K562 (cell line): ENCODE measurements around the gene PRRT1. TPM values are rescaled to one million over a fixed set of nuclear protein-coding genes. Genes with fewer than 3 reads are reported as not detected.
A peak's percentile ranks its signal among the peaks of the same experiment; 100 is the strongest.

Experiments
- CBX3 ChIP-seq, 2 experiments: IDR thresholded peaks; 1 replicate in 1 of 2; 2 replicates in 1 of 2; pipeline ENCODE4 v1.6.1; 2012; ENCODE audit warnings: inconsistent platforms in 2 of 2, low read length in 2 of 2, borderline replicate concordance in 1 of 2, control low read depth in 1 of 2
- CREBBP ChIP-seq: IDR thresholded peaks from one replicate; pipeline ENCODE4 v1.6.1; 2012; ENCODE audit warnings: low read depth, mild to moderate bottlenecking, control low read depth, inconsistent platforms, low read length
- HOXB6 ChIP-seq: fragments of 250-450 bp; sonication (Bioruptor Pico); IDR thresholded peaks from 2 replicates; pipeline ENCODE4 v1.5.1; 2022; ENCODE audit warnings: mild to moderate bottlenecking, borderline replicate concordance
- KAT2B ChIP-seq: IDR thresholded peaks from one replicate; pipeline ENCODE4 v1.6.1; 2012; ENCODE audit warnings: low read depth, mild to moderate bottlenecking, control low read depth, inconsistent platforms, low read length, moderate library complexity
- KLF16 ChIP-seq: IDR thresholded peaks from 2 replicates; pipeline ENCODE4 v1.6.1; 2016; ENCODE audit warnings: antibody characterized with exemption
- MEF2A ChIP-seq: IDR thresholded peaks from 2 replicates; pipeline ENCODE4 v1.6.1; 2011; ENCODE audit warnings: low read depth, mild to moderate bottlenecking, low read length, moderate library complexity; ENCODE audit not compliant: control insufficient read depth
- NR3C1 ChIP-seq: sonication (generic); formaldehyde crosslinking; IDR thresholded peaks from 2 replicates; pipeline ENCODE4 v1.8.1; 2022; ENCODE audit warnings: missing genetic modification reagents
- OTX1 ChIP-seq: fragments of 450-650 bp; formaldehyde crosslinking; IDR thresholded peaks from 2 replicates; pipeline ENCODE4 v1.4.0; 2022; ENCODE audit warnings: mild to moderate bottlenecking
- POLR2AphosphoS5 ChIP-seq: IDR thresholded peaks from 2 replicates; pipeline ENCODE4 v1.6.1; 2011; ENCODE audit warnings: mild to moderate bottlenecking, low read depth, low read length, moderate library complexity; ENCODE audit not compliant: control insufficient read depth, insufficient read depth
- PRPF4 ChIP-seq: fragments of 200-400 bp; formaldehyde crosslinking; IDR thresholded peaks from one replicate; pipeline ENCODE4 v1.6.1; 2017; ENCODE audit warnings: low read length, low read depth, mild to moderate bottlenecking; ENCODE audit not compliant: insufficient read depth, poor library complexity, severe bottlenecking
- SREBF1 ChIP-seq: fragments of 150-350 bp; IDR thresholded peaks from 2 replicates; pipeline ENCODE4 v1.6.1; 2014; ENCODE audit warnings: antibody characterized with exemption, low read depth, low read length, borderline replicate concordance
- TARDBP ChIP-seq: fragments of 450-650 bp; IDR thresholded peaks from 2 replicates; pipeline ENCODE4 v1.6.1; 2016
- ZNF586 ChIP-seq: fragments of 450-650 bp; formaldehyde crosslinking; conservative IDR thresholded peaks from 2 replicates; pipeline ENCODE4 v1.4.0; 2020; ENCODE audit warnings: mild to moderate bottlenecking, moderate library complexity
- polyA plus RNA-seq, 8 experiments: library from polyadenylated mRNA; depleted of rRNA in 4 of 8; stranded (reverse) in 5 of 8; unstranded in 3 of 8; fragments of >200 nt; fragmentation: Nextera tagmentation in 2 of 8; fragmentation: Illumina TruSeq in 1 of 8; extraction: Ambion mirVana in 2 of 8; extraction: Trizol in 1 of 8; gene quantifications; 2 replicates each; pipeline versions ENCODE4 v1.2.1 to v1.2.3, GENCODE V29; 2011 to 2014; ENCODE audit warnings: inconsistent platforms in 1 of 8, missing spikeins in 1 of 8
- total RNA-seq, 7 experiments: library from RNA; depleted of rRNA in 6 of 7; stranded (reverse); fragments of >200 nt in 6 of 7; fragmentation: Illumina TruSeq in 2 of 7; extraction: Trizol in 2 of 7; gene quantifications; 2 replicates each; pipeline versions ENCODE4 v1.2.1 to v1.2.3, GENCODE V29; 2011 to 2021; ENCODE audit warnings: low replicate concordance in 1 of 7
- TF ChIP-seq, protein P1 (sequence below): fragments of 450-650 bp; formaldehyde crosslinking; IDR thresholded peaks from 2 replicates; pipeline ENCODE4 v1.4.0; 2022; ENCODE audit warnings: missing genetic modification characterization
- TF ChIP-seq, protein P2 (sequence below): sonication (generic); formaldehyde crosslinking; IDR thresholded peaks from 2 replicates; pipeline ENCODE4 v1.4.0; 2020; ENCODE audit warnings: mild to moderate bottlenecking, missing genetic modification reagents
- TF ChIP-seq, protein P3 (sequence below): fragments of 450-650 bp; IDR thresholded peaks from 2 replicates; pipeline ENCODE4 v1.7.1; 2018; ENCODE audit warnings: mild to moderate bottlenecking, low read depth; ENCODE audit not compliant: partially characterized antibody
- TF ChIP-seq, protein P4 (sequence below): sonication (generic); formaldehyde crosslinking; IDR thresholded peaks from 2 replicates; pipeline ENCODE4 v1.9.0; 2022; ENCODE audit warnings: mild to moderate bottlenecking, missing genetic modification reagents

PRRT1 gene
- total and polyA plus RNA-seq, 9 of the 15 experiments (the other 6 are each of a cell fraction or from before 2014, with no cell fraction given), result 0.14 to 3.5 (median 0.41) TPM

DNA sequence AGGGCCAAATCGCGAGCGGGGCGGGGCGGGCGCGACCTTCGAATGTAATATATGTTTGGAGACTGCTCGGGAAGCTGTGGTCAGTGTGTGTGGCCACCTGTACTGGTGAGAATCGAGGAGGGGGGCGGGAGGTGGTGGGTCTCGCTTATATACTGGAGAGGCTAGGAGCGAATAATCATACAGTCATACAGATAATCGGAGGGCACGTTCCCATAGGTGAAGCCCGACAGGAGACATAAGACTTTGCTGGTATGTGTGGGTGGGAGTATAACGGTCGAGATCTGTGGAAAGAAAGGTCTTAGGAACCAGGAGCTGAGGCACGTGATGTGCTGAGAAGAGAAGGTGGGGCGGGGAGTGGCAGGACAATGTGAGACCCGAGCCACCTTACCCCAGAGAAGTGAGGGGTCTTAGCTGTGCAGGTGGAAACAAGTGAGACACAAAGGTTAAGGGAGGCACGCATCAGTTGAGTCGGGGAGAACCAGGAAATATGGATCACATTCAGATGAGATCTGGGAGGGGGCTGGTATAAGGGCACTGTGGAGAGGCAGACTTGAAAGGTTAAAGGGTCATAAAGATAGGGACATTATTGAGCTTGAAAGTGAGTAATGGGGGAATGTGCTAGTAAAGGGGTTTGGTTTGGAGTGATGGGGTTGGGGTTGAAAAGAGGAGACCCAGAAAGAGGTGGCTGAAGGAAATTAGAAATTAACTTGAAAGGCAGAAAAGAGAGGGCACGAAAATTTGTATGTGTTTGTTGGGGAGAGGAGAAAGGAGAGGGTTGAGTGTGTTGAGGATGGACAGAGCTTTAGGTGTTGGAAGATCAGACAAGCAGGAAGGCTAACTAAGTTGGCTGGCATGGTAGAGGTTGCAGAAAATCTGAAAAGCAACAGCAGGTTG lies 27.1 kb upstream of the PRRT1 start (continued):
- TF ChIP-seq, protein P1, sequence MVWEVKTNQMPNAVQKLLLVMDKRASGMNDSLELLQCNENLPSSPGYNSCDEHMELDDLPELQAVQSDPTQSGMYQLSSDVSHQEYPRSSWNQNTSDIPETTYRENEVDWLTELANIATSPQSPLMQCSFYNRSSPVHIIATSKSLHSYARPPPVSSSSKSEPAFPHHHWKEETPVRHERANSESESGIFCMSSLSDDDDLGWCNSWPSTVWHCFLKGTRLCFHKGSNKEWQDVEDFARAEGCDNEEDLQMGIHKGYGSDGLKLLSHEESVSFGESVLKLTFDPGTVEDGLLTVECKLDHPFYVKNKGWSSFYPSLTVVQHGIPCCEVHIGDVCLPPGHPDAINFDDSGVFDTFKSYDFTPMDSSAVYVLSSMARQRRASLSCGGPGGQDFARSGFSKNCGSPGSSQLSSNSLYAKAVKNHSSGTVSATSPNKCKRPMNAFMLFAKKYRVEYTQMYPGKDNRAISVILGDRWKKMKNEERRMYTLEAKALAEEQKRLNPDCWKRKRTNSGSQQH (CRISPR knock-in tag), result no peak
- TF ChIP-seq CREBBP (no peak), KLF16 (0 out of 2 replicates have a peak, but pooled peaks have one; percentile 24), CBX3 (IDR thresholded peaks at IDR 0.05; ENCODE audit: borderline replicate concordance in 1 of 2, low read length in 2 of 2) (no peak), POLR2AphosphoS5 (no peak), KAT2B (no peak), NR3C1 (no peak), ZNF586 (CRISPR knock-in tag) (no peak), SREBF1 (no peak), HOXB6 (CRISPR knock-in tag) (no peak), TARDBP (no peak), MEF2A (no peak), OTX1 (no peak), PRPF4 (no peak)
- TF ChIP-seq, protein P2, sequence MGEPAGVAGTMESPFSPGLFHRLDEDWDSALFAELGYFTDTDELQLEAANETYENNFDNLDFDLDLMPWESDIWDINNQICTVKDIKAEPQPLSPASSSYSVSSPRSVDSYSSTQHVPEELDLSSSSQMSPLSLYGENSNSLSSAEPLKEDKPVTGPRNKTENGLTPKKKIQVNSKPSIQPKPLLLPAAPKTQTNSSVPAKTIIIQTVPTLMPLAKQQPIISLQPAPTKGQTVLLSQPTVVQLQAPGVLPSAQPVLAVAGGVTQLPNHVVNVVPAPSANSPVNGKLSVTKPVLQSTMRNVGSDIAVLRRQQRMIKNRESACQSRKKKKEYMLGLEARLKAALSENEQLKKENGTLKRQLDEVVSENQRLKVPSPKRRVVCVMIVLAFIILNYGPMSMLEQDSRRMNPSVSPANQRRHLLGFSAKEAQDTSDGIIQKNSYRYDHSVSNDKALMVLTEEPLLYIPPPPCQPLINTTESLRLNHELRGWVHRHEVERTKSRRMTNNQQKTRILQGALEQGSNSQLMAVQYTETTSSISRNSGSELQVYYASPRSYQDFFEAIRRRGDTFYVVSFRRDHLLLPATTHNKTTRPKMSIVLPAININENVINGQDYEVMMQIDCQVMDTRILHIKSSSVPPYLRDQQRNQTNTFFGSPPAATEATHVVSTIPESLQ (CRISPR knock-in tag), result peak; percentile 80; the same call in 1 of the 2 replicates
- TF ChIP-seq, protein P3, sequence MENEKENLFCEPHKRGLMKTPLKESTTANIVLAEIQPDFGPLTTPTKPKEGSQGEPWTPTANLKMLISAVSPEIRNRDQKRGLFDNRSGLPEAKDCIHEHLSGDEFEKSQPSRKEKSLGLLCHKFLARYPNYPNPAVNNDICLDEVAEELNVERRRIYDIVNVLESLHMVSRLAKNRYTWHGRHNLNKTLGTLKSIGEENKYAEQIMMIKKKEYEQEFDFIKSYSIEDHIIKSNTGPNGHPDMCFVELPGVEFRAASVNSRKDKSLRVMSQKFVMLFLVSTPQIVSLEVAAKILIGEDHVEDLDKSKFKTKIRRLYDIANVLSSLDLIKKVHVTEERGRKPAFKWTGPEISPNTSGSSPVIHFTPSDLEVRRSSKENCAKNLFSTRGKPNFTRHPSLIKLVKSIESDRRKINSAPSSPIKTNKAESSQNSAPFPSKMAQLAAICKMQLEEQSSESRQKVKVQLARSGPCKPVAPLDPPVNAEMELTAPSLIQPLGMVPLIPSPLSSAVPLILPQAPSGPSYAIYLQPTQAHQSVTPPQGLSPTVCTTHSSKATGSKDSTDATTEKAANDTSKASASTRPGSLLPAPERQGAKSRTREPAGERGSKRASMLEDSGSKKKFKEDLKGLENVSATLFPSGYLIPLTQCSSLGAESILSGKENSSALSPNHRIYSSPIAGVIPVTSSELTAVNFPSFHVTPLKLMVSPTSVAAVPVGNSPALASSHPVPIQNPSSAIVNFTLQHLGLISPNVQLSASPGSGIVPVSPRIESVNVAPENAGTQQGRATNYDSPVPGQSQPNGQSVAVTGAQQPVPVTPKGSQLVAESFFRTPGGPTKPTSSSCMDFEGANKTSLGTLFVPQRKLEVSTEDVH, result no peak
- TF ChIP-seq, protein P4, sequence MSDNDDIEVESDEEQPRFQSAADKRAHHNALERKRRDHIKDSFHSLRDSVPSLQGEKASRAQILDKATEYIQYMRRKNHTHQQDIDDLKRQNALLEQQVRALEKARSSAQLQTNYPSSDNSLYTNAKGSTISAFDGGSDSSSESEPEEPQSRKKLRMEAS, result no peak
